IMR-90 (cell line): ENCODE results near the gene KDM1B.

Experiments used
- MAFK ChIP-seq: IDR thresholded peaks from 2 replicates; pipeline ENCODE4 v1.6.1; 2012; ENCODE audit warnings: low read depth, low read length, improper control_type of control experiment
- SMC3 ChIP-seq: fragments of 150-350 bp; IDR thresholded peaks from 2 replicates; pipeline ENCODE4 v1.6.1; 2016; ENCODE audit warnings: low read depth, mild to moderate bottlenecking, antibody characterized with exemption, low read length, moderate library complexity
- TF ChIP-seq, protein P1 (sequence below): conservative IDR thresholded peaks from 2 replicates; pipeline ENCODE4 v1.5.1; 2012; ENCODE audit warnings: mild to moderate bottlenecking, low read depth, low read length, improper control_type of control experiment

- TF ChIP-seq, protein P1, sequence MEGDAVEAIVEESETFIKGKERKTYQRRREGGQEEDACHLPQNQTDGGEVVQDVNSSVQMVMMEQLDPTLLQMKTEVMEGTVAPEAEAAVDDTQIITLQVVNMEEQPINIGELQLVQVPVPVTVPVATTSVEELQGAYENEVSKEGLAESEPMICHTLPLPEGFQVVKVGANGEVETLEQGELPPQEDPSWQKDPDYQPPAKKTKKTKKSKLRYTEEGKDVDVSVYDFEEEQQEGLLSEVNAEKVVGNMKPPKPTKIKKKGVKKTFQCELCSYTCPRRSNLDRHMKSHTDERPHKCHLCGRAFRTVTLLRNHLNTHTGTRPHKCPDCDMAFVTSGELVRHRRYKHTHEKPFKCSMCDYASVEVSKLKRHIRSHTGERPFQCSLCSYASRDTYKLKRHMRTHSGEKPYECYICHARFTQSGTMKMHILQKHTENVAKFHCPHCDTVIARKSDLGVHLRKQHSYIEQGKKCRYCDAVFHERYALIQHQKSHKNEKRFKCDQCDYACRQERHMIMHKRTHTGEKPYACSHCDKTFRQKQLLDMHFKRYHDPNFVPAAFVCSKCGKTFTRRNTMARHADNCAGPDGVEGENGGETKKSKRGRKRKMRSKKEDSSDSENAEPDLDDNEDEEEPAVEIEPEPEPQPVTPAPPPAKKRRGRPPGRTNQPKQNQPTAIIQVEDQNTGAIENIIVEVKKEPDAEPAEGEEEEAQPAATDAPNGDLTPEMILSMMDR: no peak
- TF ChIP-seq SMC3: no peak
- TF ChIP-seq MAFK: no peak
Measured at GRCh38 chr6:18161431-18161830, 6.2 kb downstream of the KDM1B start.
